Omental fat pad (tissue), 4 donors: ENCODE measurements around the gene HEXIM1. TPM values are rescaled to one million over a fixed set of nuclear protein-coding genes. Genes with fewer than 3 reads are reported as not detected.

Experiments
- ATAC-seq: fragments of 150-250 bp; one replicate; pipeline ENCODE4 v1.9.1; 2016; ENCODE audit warnings: mild to moderate bottlenecking, moderate library complexity; ENCODE audit not compliant: low FRiP score
- DNase-seq: peaks from one replicate; pipeline ENCODE4 v3.0.0-alpha.2; 2019; ENCODE audit warnings: low spot score
- total RNA-seq, 4 donors: library from RNA; depleted of rRNA; stranded (reverse); fragments of >200 nt; gene quantifications; one replicate each; pipeline ENCODE4 v1.1.0, GENCODE V29; 2016
- TF ChIP-seq, protein P1 (sequence below), 3 donors: fragments of 450-650 bp; IDR thresholded peaks; one replicate each; pipeline ENCODE4 v1.5.1; 2016 to 2017; ENCODE audit warnings: antibody characterized with exemption in 3 of 3, mild to moderate bottlenecking in 3 of 3, moderate library complexity in 2 of 3

The HEXIM1 gene
- total RNA-seq, 4 donors from 2014 or later = 21.9 to 31.0 (median 24.3) TPM

GRCh38 chr17:45127207-45127547 is 21.1 kb upstream of the HEXIM1 start:
- DNase-seq (no peak), ATAC-seq (no peak)
- TF ChIP-seq, protein P1, sequence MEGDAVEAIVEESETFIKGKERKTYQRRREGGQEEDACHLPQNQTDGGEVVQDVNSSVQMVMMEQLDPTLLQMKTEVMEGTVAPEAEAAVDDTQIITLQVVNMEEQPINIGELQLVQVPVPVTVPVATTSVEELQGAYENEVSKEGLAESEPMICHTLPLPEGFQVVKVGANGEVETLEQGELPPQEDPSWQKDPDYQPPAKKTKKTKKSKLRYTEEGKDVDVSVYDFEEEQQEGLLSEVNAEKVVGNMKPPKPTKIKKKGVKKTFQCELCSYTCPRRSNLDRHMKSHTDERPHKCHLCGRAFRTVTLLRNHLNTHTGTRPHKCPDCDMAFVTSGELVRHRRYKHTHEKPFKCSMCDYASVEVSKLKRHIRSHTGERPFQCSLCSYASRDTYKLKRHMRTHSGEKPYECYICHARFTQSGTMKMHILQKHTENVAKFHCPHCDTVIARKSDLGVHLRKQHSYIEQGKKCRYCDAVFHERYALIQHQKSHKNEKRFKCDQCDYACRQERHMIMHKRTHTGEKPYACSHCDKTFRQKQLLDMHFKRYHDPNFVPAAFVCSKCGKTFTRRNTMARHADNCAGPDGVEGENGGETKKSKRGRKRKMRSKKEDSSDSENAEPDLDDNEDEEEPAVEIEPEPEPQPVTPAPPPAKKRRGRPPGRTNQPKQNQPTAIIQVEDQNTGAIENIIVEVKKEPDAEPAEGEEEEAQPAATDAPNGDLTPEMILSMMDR (IDR thresholded peaks at IDR 0.05) = no peak

DNA sequence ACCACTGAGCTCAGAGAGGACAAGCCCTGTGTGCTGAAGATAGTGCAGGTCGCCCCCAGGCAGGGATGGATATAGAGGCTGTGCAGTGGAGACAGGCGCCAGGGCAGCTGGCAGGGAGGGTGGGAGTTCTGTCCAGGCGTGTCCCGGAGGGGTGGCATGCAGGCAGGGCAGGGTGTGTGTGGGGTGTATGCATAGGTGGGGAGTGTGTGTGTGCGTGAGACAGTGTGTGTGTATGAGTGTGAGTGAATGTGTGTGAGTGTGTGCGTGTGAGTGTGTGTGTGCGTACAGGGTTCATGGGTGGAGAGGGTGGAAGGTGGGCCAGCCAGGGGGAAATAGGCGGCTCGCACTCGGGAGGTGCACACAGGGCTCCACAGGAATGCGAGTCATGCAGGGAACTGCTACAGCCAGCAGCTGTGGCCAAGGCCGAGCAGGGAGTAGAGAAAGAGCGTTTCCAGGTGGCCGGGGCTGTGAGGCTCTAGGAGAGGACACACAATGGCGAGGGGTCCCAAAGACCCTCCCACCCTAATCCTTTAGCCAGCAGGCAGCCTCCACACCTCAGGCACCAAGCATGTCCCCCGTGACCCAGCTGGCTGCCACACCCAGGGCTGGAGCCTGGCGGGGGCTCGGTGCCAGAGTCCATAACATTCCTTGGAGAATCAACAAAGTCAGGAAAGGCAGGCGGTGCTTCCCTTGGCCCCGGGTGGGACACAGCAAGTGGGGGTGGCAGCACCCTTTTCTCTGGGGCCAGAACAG is 20.6 kb upstream of the HEXIM1 start:
- TF ChIP-seq, protein P1 (IDR thresholded peaks at IDR 0.05) = no peak
- ATAC-seq = no peak
- DNase-seq = no peak

DNA sequence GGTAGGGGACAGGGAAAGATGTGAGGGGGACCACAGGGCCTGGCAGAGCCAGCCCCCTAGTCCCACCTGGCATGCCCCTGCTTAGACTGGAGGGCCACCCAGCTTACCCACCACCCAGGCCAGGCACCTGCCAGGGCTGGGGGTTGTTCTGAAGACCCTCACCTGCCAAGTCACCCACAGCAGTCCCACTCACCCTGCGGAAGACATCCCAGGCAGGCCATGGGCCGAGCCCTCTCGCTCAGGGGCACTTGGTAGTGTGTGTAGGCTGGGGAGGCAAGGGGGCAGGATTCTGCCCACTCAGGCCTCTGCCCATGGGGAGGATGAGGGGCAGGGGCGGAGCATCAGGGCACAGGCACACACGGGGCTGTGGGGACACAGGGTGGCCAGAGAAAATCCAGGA is 19.9 kb upstream of the HEXIM1 start:
- ATAC-seq (no peak), DNase-seq (no peak)
- TF ChIP-seq, protein P1 (IDR thresholded peaks at IDR 0.05) = no peak

DNA sequence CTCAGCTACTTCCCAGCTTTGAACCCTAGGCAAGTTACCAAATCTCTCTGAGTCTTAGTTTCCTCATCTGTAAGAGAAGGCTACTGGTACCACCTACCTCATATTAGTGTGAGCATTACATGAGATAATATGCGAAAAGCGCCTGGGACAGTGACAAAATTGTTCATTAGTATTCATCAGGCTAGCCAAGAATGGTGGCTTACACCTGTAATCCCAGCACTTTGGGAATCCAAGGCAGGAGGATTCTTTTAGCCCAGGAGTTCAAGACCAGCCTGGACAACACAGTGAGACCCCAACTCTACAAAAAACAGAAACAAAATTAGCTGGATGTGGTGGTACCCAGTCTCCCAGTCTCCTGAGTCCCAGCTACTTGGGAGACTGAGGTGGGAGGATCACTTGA is 19.3 kb upstream of the HEXIM1 start:
- TF ChIP-seq, protein P1 (IDR thresholded peaks at IDR 0.05) = no peak
- no peak for ATAC-seq
- no peak for DNase-seq

- TF ChIP-seq, protein P1 (IDR thresholded peaks at IDR 0.05) = no peak
- ATAC-seq (no peak), DNase-seq (no peak)
These were observed 18.8 kb upstream of the HEXIM1 start for GRCh38 chr17:45129426-45129939.

- DNase-seq (no peak), ATAC-seq (no peak)
- TF ChIP-seq, protein P1 (IDR thresholded peaks at IDR 0.05) = no peak
These were observed 18.2 kb upstream of the HEXIM1 start for GRCh38 chr17:45129940-45130680.
